ENCODE results near the gene INCA1.

INCA1 gene

DNA sequence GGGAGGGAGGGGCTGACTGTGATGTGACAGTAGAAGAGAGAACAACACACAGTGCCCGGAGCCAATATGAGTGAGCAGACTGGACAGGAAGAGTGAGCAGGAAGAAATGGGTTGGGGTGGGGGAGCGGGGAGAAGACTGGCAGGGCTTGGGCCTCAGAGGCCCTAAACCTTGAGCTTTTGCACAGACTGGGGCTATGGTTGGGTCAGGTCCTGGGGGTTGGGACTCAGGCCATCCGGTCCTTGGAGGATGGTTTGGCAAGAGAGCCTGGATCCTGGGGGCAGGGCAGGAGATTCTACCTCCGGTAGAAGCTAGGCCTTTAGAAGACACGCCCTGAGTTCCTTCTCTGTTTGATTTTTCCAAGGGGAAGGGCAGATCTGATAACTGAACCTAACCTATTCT is 10.9 kb downstream of the INCA1 start:
- H3K9me3 ChIP-seq (ENCODE audit: control insufficient read depth, insufficient read depth, low read length): no peaks in the 10 kb centered on the region
- H3K27me3 ChIP-seq (ENCODE audit: control insufficient read depth, insufficient read depth, low read length): peaks cover 2% of the 10 kb centered on the region; the same call in 1 of the 2 replicates
- no peak overlapping the region for H3K9ac ChIP-seq (ENCODE audit: low read depth, low read length)
- peak overlapping the region; percentile 77 for H3K4me3 ChIP-seq (ENCODE audit: low read depth, low read length)
- H3K4me1 ChIP-seq (ENCODE audit: control insufficient read depth, insufficient read depth, low read length): peaks cover 14% of the 10 kb centered on the region
- H3K36me3 ChIP-seq (ENCODE audit: control insufficient read depth, insufficient read depth, low read length): peaks cover 11% of the 10 kb centered on the region; the same call in 1 of the 2 replicates
- no peak overlapping the region for H3K27ac ChIP-seq (ENCODE audit: low read depth, low read length)

GRCh38 chr17:4982305-4982704 is 15.0 kb downstream of the INCA1 start:
- peaks cover 8% of the 10 kb centered on the region for H3K4me1 ChIP-seq (ENCODE audit: control insufficient read depth, insufficient read depth, low read length)
- H3K9me3 ChIP-seq (ENCODE audit: control insufficient read depth, insufficient read depth, low read length): no peaks in the 10 kb centered on the region
- no peak overlapping the region for H3K27ac ChIP-seq (ENCODE audit: low read depth, low read length)
- no peak overlapping the region for H3K4me3 ChIP-seq (ENCODE audit: low read depth, low read length)
- no peak overlapping the region for H3K9ac ChIP-seq (ENCODE audit: low read depth, low read length)
- H3K27me3 ChIP-seq (ENCODE audit: control insufficient read depth, insufficient read depth, low read length): peaks cover 14% of the 10 kb centered on the region; the same call in 1 of the 2 replicates
- peaks cover 18% of the 10 kb centered on the region; the same call in 1 of the 2 replicates for H3K36me3 ChIP-seq (ENCODE audit: control insufficient read depth, insufficient read depth, low read length)

- Histone ChIP-seq H3K36me3 (ENCODE audit: control insufficient read depth, insufficient read depth, low read length) (peaks cover 18% of the 10 kb centered on the region; the same call in 1 of the 2 replicates), H3K27ac (ENCODE audit: low read depth, low read length) (no peak overlapping the region)
Measured at GRCh38 chr17:4980644-4981216, 16.6 kb downstream of the INCA1 start.

GRCh38 chr17:4978726-4979125 is 18.6 kb downstream of the INCA1 start:
- H3K36me3 ChIP-seq (ENCODE audit: control insufficient read depth, insufficient read depth, low read length): peaks cover 18% of the 10 kb centered on the region; the same call in 1 of the 2 replicates
- no peak overlapping the region for H3K9ac ChIP-seq (ENCODE audit: low read depth, low read length)
- H3K4me1 ChIP-seq (ENCODE audit: control insufficient read depth, insufficient read depth, low read length): peaks cover 4% of the 10 kb centered on the region; the same call in 1 of the 2 replicates
- H3K4me3 ChIP-seq (ENCODE audit: low read depth, low read length): no peak overlapping the region
- no peaks in the 10 kb centered on the region for H3K9me3 ChIP-seq (ENCODE audit: control insufficient read depth, insufficient read depth, low read length)
- peaks cover 31% of the 10 kb centered on the region for H3K27me3 ChIP-seq (ENCODE audit: control insufficient read depth, insufficient read depth, low read length)
- no peak overlapping the region for H3K27ac ChIP-seq (ENCODE audit: low read depth, low read length)

More at GRCh38 chr17:4980644-4981216, 16.6 kb downstream of the INCA1 start:
- no peaks in the 10 kb centered on the region for H3K9me3 ChIP-seq (ENCODE audit: control insufficient read depth, insufficient read depth, low read length)
- no peak overlapping the region for H3K4me3 ChIP-seq (ENCODE audit: low read depth, low read length)
- peaks cover 4% of the 10 kb centered on the region; the same call in 1 of the 2 replicates for H3K4me1 ChIP-seq (ENCODE audit: control insufficient read depth, insufficient read depth, low read length)
- peaks cover 14% of the 10 kb centered on the region; the same call in 1 of the 2 replicates for H3K27me3 ChIP-seq (ENCODE audit: control insufficient read depth, insufficient read depth, low read length)
- H3K9ac ChIP-seq (ENCODE audit: low read depth, low read length): no peak overlapping the region

DNA sequence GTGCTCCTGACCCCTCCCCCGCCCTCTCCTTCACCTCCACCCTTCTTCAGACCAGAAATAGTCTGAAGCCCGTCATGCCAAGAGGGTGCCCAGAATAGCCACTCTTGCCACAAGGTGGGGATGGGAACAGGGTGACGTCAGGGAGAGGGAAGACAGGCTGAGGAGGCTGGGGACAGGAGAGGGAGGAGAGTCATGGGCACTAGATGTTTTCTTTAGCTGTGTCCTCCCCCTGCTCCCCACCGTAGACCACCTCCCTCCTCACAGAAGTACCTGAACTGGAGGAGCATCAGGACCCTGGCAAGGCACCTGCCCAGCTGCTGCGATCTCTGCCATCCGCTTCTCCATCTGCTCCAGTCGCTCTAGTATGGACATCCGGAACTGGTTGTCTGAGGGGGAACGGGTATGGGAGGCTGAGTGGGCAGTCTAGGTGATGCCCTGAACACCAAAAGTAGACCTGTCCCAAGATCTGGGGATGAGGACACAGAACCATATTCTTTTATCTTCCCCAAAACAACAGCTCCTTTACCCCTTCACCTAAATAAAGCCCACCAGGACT is 23.1 kb downstream of the INCA1 start:
- Histone ChIP-seq H3K27ac (ENCODE audit: low read depth, low read length) (no peak overlapping the region), H3K36me3 (ENCODE audit: control insufficient read depth, insufficient read depth, low read length) (peaks cover 24% of the 10 kb centered on the region; the same call in 1 of the 2 replicates), H3K4me1 (ENCODE audit: control insufficient read depth, insufficient read depth, low read length) (peaks cover 6% of the 10 kb centered on the region), H3K9me3 (ENCODE audit: control insufficient read depth, insufficient read depth, low read length) (no peaks in the 10 kb centered on the region), H3K27me3 (ENCODE audit: control insufficient read depth, insufficient read depth, low read length) (peaks cover 31% of the 10 kb centered on the region), H3K9ac (ENCODE audit: low read depth, low read length) (no peak overlapping the region), H3K4me3 (ENCODE audit: low read depth, low read length) (no peak overlapping the region)

DNA sequence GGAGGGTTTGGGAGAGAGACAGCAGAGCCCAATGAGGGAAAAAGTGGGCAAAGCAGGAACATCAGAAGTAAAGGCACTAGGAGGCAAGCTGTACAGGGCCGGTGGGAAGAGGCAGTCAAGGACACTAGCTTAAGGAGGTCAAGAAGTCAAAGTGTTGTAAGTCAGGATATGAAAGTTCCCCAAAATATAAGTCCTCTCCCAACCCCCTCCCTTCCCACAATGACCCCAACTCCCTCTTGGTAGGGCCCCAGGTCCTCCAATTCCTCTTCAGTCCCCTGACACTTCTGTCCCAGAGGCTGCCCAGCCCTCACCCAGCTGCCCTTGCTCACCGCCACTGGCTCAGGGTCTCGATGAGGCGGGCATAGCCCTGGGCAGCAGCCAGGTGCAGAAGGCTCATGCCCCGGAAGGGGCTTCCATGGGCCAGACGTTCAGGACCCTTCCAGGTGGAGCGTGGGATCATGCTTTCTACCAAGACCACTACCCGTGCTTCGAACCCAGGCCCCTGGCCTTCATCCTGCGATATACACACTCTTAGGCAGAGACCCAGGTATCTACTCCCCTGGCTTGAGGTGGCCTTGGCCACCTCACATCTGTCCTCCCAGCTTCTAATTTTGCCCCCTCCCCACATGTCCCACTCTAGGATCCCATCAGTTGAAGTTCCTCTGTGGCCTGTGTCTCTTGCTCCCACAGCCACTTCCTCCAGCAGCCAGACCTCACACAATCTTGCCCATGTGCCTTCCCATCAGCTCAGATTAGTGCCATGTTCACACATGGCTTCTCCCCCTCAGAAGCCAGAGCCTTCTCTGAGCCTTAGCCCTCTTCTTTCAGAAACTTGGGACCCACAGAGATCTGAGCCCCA is 23.8 kb downstream of the INCA1 start:
- Histone ChIP-seq H3K27me3 (ENCODE audit: control insufficient read depth, insufficient read depth, low read length) (peaks cover 28% of the 10 kb centered on the region), H3K9ac (ENCODE audit: low read depth, low read length) (no peak overlapping the region), H3K4me1 (ENCODE audit: control insufficient read depth, insufficient read depth, low read length) (peaks cover 12% of the 10 kb centered on the region), H3K36me3 (ENCODE audit: control insufficient read depth, insufficient read depth, low read length) (peaks cover 24% of the 10 kb centered on the region; the same call in 1 of the 2 replicates), H3K27ac (ENCODE audit: low read depth, low read length) (no peak overlapping the region), H3K4me3 (ENCODE audit: low read depth, low read length) (no peak overlapping the region), H3K9me3 (ENCODE audit: control insufficient read depth, insufficient read depth, low read length) (no peaks in the 10 kb centered on the region)

GRCh38 chr17:4972752-4973151 is 24.6 kb downstream of the INCA1 start:
- Histone ChIP-seq H3K27me3 (ENCODE audit: control insufficient read depth, insufficient read depth, low read length) (peaks cover 21% of the 10 kb centered on the region), H3K36me3 (ENCODE audit: control insufficient read depth, insufficient read depth, low read length) (peaks cover 19% of the 10 kb centered on the region; the same call in 1 of the 2 replicates), H3K9me3 (ENCODE audit: control insufficient read depth, insufficient read depth, low read length) (no peaks in the 10 kb centered on the region), H3K4me3 (ENCODE audit: low read depth, low read length) (no peak overlapping the region), H3K9ac (ENCODE audit: low read depth, low read length) (no peak overlapping the region), H3K27ac (ENCODE audit: low read depth, low read length) (no peak overlapping the region), H3K4me1 (ENCODE audit: control insufficient read depth, insufficient read depth, low read length) (peaks cover 12% of the 10 kb centered on the region)

GRCh38 chr17:4972322-4972721 is 25.0 kb downstream of the INCA1 start:
- peaks cover 12% of the 10 kb centered on the region for H3K4me1 ChIP-seq (ENCODE audit: control insufficient read depth, insufficient read depth, low read length)
- H3K27ac ChIP-seq (ENCODE audit: low read depth, low read length): no peak overlapping the region
- peaks cover 17% of the 10 kb centered on the region for H3K27me3 ChIP-seq (ENCODE audit: control insufficient read depth, insufficient read depth, low read length)
- H3K36me3 ChIP-seq (ENCODE audit: control insufficient read depth, insufficient read depth, low read length): peaks cover 15% of the 10 kb centered on the region; the same call in 1 of the 2 replicates
- H3K9me3 ChIP-seq (ENCODE audit: control insufficient read depth, insufficient read depth, low read length): no peaks in the 10 kb centered on the region
- H3K4me3 ChIP-seq (ENCODE audit: low read depth, low read length): no peak overlapping the region
- no peak overlapping the region for H3K9ac ChIP-seq (ENCODE audit: low read depth, low read length)

DNA sequence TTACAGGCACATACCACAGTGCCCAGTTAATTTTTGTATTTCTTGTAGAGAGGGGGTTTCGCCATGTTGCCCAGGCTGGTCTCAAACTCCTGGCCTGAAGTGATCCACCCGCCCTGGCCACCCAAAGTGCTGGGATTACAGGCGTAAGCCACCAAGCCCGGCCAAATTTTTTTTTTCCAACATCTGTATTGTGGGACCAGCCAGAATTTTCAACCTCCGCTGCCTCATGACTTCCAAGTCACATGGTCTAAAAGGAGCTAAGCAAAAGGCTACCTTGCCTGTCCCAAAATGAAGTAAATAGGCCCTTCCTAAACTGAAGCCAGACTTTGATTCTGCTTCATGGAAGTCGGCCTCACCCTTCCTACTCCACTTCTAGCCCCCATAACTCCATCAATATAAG is 25.5 kb downstream of the INCA1 start:
- H3K4me1 ChIP-seq (ENCODE audit: control insufficient read depth, insufficient read depth, low read length): peaks cover 12% of the 10 kb centered on the region
- H3K36me3 ChIP-seq (ENCODE audit: control insufficient read depth, insufficient read depth, low read length): peaks cover 15% of the 10 kb centered on the region; the same call in 1 of the 2 replicates
- no peak overlapping the region for H3K4me3 ChIP-seq (ENCODE audit: low read depth, low read length)
- no peak overlapping the region for H3K27ac ChIP-seq (ENCODE audit: low read depth, low read length)
- H3K27me3 ChIP-seq (ENCODE audit: control insufficient read depth, insufficient read depth, low read length): peaks cover 17% of the 10 kb centered on the region
- no peaks in the 10 kb centered on the region for H3K9me3 ChIP-seq (ENCODE audit: control insufficient read depth, insufficient read depth, low read length)
- H3K9ac ChIP-seq (ENCODE audit: low read depth, low read length): no peak overlapping the region

GRCh38 chr17:4970273-4970672 is 27.0 kb downstream of the INCA1 start:
- Histone ChIP-seq H3K27me3 (ENCODE audit: control insufficient read depth, insufficient read depth, low read length) (peaks cover 12% of the 10 kb centered on the region), H3K4me1 (ENCODE audit: control insufficient read depth, insufficient read depth, low read length) (peaks cover 12% of the 10 kb centered on the region), H3K27ac (ENCODE audit: low read depth, low read length) (no peak overlapping the region), H3K9me3 (ENCODE audit: control insufficient read depth, insufficient read depth, low read length) (peaks cover 3% of the 10 kb centered on the region; the same call in 1 of the 2 replicates), H3K4me3 (ENCODE audit: low read depth, low read length) (no peak overlapping the region), H3K9ac (ENCODE audit: low read depth, low read length) (no peak overlapping the region), H3K36me3 (ENCODE audit: control insufficient read depth, insufficient read depth, low read length) (peaks cover 18% of the 10 kb centered on the region)

Data from HUES48 (cell line).